ENCODE results near the gene CIRBP.

The CIRBP gene

GRCh38 chr19:1263188-1263587, 5.9 kb upstream of the CIRBP start:
- Mint-ChIP-seq H3K4me1 (ENCODE audit: low read depth) (peaks cover 36% of the 10 kb centered on the region), H3K4me3 (no peak overlapping the region), H3K27ac (no peak overlapping the region), H3K27me3 (ENCODE audit: low read depth) (no peaks in the 10 kb centered on the region), H3K9me3 (no peaks in the 10 kb centered on the region), H3K36me3 (ENCODE audit: low read depth) (peaks cover 5% of the 10 kb centered on the region)

GRCh38 chr19:1264801-1265614, 4.1 kb upstream of the CIRBP start:
- H3K27ac Mint-ChIP-seq: peak overlapping the region; percentile 36
- peak overlapping the region; percentile 40 for H3K4me3 Mint-ChIP-seq
- no peaks in the 10 kb centered on the region for H3K9me3 Mint-ChIP-seq
- no peaks in the 10 kb centered on the region for H3K27me3 Mint-ChIP-seq (ENCODE audit: low read depth)
- peaks cover under 1% of the 10 kb centered on the region for H3K36me3 Mint-ChIP-seq (ENCODE audit: low read depth)
- H3K4me1 Mint-ChIP-seq (ENCODE audit: low read depth): peaks cover 32% of the 10 kb centered on the region

GRCh38 chr19:1265615-1266128, 3.5 kb upstream of the CIRBP start:
- Mint-ChIP-seq H3K27me3 (ENCODE audit: low read depth) (no peaks in the 10 kb centered on the region), H3K4me1 (ENCODE audit: low read depth) (peaks cover 37% of the 10 kb centered on the region), H3K36me3 (ENCODE audit: low read depth) (peaks cover 5% of the 10 kb centered on the region), H3K9me3 (no peaks in the 10 kb centered on the region), H3K4me3 (peak overlapping the region; percentile 40), H3K27ac (no peak overlapping the region)

- Mint-ChIP-seq H3K9me3 (no peaks in the 10 kb centered on the region), H3K4me3 (peak overlapping the region; percentile 50), H3K27ac (no peak overlapping the region), H3K27me3 (ENCODE audit: low read depth) (no peaks in the 10 kb centered on the region), H3K36me3 (ENCODE audit: low read depth) (peaks cover 11% of the 10 kb centered on the region), H3K4me1 (ENCODE audit: low read depth) (peaks cover 42% of the 10 kb centered on the region)
These were observed 2.8 kb upstream of the CIRBP start for GRCh38 chr19:1266129-1266915.

- Mint-ChIP-seq H3K4me1 (ENCODE audit: low read depth) (peaks cover 42% of the 10 kb centered on the region), H3K9me3 (no peaks in the 10 kb centered on the region), H3K4me3 (peak overlapping the region; percentile 59), H3K27ac (peak overlapping the region; percentile 38), H3K36me3 (ENCODE audit: low read depth) (peaks cover 18% of the 10 kb centered on the region), H3K27me3 (ENCODE audit: low read depth) (no peaks in the 10 kb centered on the region)
These were observed 2.1 kb upstream of the CIRBP start for GRCh38 chr19:1266916-1267476.

GRCh38 chr19:1267477-1268225, 1.5 kb upstream of the CIRBP start:
- peak overlapping the region; percentile 59 for H3K4me3 Mint-ChIP-seq
- peaks cover 45% of the 10 kb centered on the region for H3K4me1 Mint-ChIP-seq (ENCODE audit: low read depth)
- peaks cover 23% of the 10 kb centered on the region for H3K36me3 Mint-ChIP-seq (ENCODE audit: low read depth)
- no peaks in the 10 kb centered on the region for H3K9me3 Mint-ChIP-seq
- peak overlapping the region; percentile 38 for H3K27ac Mint-ChIP-seq
- H3K27me3 Mint-ChIP-seq (ENCODE audit: low read depth): no peaks in the 10 kb centered on the region

- Mint-ChIP-seq H3K36me3 (ENCODE audit: low read depth) (peaks cover 28% of the 10 kb centered on the region), H3K9me3 (no peaks in the 10 kb centered on the region), H3K27ac (peak overlapping the region; percentile 76), H3K4me3 (peak overlapping the region; percentile 80), H3K4me1 (ENCODE audit: low read depth) (peaks cover 47% of the 10 kb centered on the region), H3K27me3 (ENCODE audit: low read depth) (no peaks in the 10 kb centered on the region)
These were observed 687 bp upstream of the CIRBP start for GRCh38 chr19:1268226-1269064.

- H3K36me3 Mint-ChIP-seq (ENCODE audit: low read depth): peaks cover 35% of the 10 kb centered on the region
- no peaks in the 10 kb centered on the region for H3K9me3 Mint-ChIP-seq
- no peaks in the 10 kb centered on the region for H3K27me3 Mint-ChIP-seq (ENCODE audit: low read depth)
- peak overlapping the region; percentile 79 for H3K27ac Mint-ChIP-seq
- peak overlapping the region; percentile 93 for H3K4me3 Mint-ChIP-seq
- peaks cover 54% of the 10 kb centered on the region for H3K4me1 Mint-ChIP-seq (ENCODE audit: low read depth)
These were observed 513 bp downstream of the CIRBP start for GRCh38 chr19:1269478-1270212.

GRCh38 chr19:1270213-1270853, 1.2 kb downstream of the CIRBP start:
- Mint-ChIP-seq H3K9me3 (no peaks in the 10 kb centered on the region), H3K4me1 (ENCODE audit: low read depth) (peaks cover 51% of the 10 kb centered on the region), H3K4me3 (peak overlapping the region; percentile 93), H3K36me3 (ENCODE audit: low read depth) (peaks cover 35% of the 10 kb centered on the region), H3K27ac (peak overlapping the region; percentile 79), H3K27me3 (ENCODE audit: low read depth) (no peaks in the 10 kb centered on the region)

- H3K27ac Mint-ChIP-seq: peak overlapping the region; percentile 79
- peaks cover 35% of the 10 kb centered on the region for H3K36me3 Mint-ChIP-seq (ENCODE audit: low read depth)
- peaks cover 49% of the 10 kb centered on the region for H3K4me1 Mint-ChIP-seq (ENCODE audit: low read depth)
- H3K9me3 Mint-ChIP-seq: no peaks in the 10 kb centered on the region
- H3K4me3 Mint-ChIP-seq: peak overlapping the region; percentile 93
- no peaks in the 10 kb centered on the region for H3K27me3 Mint-ChIP-seq (ENCODE audit: low read depth)
These were observed 1.9 kb downstream of the CIRBP start for GRCh38 chr19:1270854-1271527.

GRCh38 chr19:1271528-1272422, 2.6 kb downstream of the CIRBP start:
- H3K9me3 Mint-ChIP-seq: no peaks in the 10 kb centered on the region
- H3K27ac Mint-ChIP-seq: peak overlapping the region; percentile 45
- no peaks in the 10 kb centered on the region for H3K27me3 Mint-ChIP-seq (ENCODE audit: low read depth)
- peaks cover 52% of the 10 kb centered on the region for H3K4me1 Mint-ChIP-seq (ENCODE audit: low read depth)
- H3K4me3 Mint-ChIP-seq: peak overlapping the region; percentile 93
- H3K36me3 Mint-ChIP-seq (ENCODE audit: low read depth): peaks cover 36% of the 10 kb centered on the region
